HEK293T (cell line): ENCODE data around the gene XKR7.

Source experiments
- FOXK2 ChIP-seq: fragments of 450-650 bp; IDR thresholded peaks from 2 replicates; pipeline ENCODE4 v1.6.1; 2016; ENCODE audit warnings: mild to moderate bottlenecking
- FOXM1 ChIP-seq: fragments of 450-650 bp; IDR thresholded peaks from 2 replicates; pipeline ENCODE4 v1.6.1; 2017; ENCODE audit warnings: mild to moderate bottlenecking, borderline replicate concordance

DNA sequence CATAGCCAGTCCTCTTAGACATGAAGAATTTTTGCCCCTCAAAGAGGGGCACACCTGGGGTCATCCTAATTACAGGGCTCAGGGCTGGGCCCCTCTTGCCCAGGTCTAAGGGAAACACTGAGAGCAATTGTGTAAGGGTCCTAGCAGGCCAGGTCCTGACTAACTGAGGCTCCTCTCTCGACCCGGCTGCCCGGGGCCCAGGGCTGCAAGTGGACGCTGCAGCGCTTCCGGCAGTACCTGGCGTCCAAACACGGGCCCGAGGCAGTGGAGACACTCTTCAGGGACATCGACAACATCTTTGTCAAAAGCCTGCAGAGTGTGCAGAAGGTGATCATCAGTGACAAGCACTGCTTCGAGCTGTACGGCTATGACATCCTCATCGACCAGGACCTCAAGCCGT is 33.5 kb upstream of the XKR7 start:
- TF ChIP-seq FOXK2 (no peak), FOXM1 (no peak)
